MG63 (cell line): ENCODE results near the gene MCM10. TPM values are rescaled to one million over a fixed set of nuclear protein-coding genes. Genes with fewer than 3 reads are reported as not detected.

Experiments
- DNase-seq: peaks from one replicate; pipeline ENCODE4 v3.0.0-alpha.2; 2020
- H3K27me3 ChIP-seq: fragments of 250-450 bp; sonication (Bioruptor Pico); 2 replicates; pipeline ENCODE4 v1.5.1; 2020; ENCODE audit warnings: mild to moderate bottlenecking, moderate library complexity
- H3K36me3 ChIP-seq: fragments of 250-450 bp; sonication (Bioruptor Pico); 2 replicates; pipeline ENCODE4 v1.5.1; 2020; ENCODE audit warnings: mild to moderate bottlenecking, moderate library complexity
- H3K4me3 ChIP-seq: fragments of 250-450 bp; sonication (Bioruptor Pico); 2 replicates; pipeline ENCODE4 v1.5.1; 2020; ENCODE audit warnings: mild to moderate bottlenecking, moderate library complexity
- H3K9me3 ChIP-seq: fragments of 250-450 bp; sonication (Bioruptor Pico); 2 replicates; pipeline ENCODE4 v1.5.1; 2020; ENCODE audit warnings: mild to moderate bottlenecking, moderate library complexity
- total RNA-seq: library from RNA; depleted of rRNA; stranded (reverse); fragments of >200 nt; shearing (Covaris generic); gene quantifications from 2 replicates; pipeline ENCODE4 v1.2.3, GENCODE V29; 2014; ENCODE audit warnings: low replicate concordance; rRNA removed

Gene MCM10
- total RNA-seq, result 16.3 and 27.8 TPM in 2 replicates

DNA sequence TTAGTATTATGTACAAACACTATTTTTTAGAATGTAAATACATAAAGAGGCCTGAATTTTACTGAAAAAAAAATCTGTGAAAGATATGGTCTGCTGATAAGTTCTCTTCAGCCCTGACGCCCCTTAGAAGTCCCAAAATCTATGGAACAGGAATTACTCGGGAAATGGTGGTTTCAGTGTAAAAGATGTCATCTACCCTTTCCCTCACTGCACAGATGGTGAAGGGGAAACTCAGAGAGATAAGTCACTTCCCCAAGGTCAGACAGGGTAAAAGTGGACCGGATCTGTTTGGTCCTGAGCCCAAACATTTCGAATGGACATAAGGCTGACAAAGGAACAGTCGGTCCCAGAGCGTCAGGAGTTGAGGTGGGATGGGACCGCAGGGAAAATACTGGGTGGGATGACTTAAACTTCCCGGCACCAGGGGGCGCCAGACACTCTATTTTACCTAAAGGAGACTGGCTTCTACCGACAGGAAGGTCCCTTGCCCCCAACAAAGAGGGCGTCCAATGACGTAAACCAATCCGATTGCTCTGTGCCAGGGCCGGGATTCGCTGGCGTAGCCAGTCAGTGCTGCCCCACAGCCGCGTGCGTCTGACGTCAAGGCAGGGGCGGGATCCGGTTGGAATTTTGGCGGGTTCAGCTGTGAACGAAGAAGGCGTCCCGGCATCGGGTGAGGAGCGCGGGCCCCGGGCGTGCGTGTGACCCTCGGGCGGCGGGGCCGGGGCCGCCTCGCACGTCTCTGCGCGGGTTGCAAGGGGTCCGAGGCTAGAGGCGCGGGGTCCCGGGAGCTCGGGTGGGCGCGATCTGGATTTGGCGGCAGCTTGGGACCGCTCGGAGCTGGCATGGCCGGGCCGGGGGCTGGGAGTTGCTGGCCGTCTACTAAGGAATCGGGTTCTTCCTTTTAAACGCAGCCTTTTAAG is at the start of gene MCM10:
Gene MCM10 (plus strand): TSS at position 625 of the 923 bp plus-strand sequence. CDS start 2,645 bp downstream, outside the sequence.
- Histone ChIP-seq H3K36me3 (peaks cover 18% of the 10 kb centered on the region), H3K9me3 (no peaks in the 10 kb centered on the region), H3K27me3 (no peaks in the 10 kb centered on the region), H3K4me3 (peak within 1 kb of the TSS; percentile 86)
- DNase-seq, result peak; percentile 99

DNA sequence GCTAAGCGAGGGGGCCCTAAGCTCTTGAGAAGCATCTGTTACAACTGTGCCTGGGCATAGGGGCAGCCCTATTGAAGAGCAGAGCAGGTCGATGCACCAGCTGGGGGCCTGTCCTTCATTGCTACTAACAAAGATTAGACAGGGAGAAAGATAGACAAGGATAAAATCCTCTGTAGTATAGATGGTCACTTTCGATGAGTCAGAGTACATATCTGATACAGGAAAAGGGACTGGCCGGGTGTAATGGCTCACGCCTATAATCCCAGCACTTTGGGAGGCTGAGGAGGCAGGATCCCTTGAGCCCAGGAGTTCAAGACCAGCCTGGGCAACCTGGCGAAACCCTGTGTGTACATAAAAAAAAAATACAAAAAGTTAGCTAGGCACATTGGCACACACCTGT is 47.8 kb upstream of the MCM10 start:
- Histone ChIP-seq H3K4me3 (no peak overlapping the region), H3K9me3 (no peaks in the 10 kb centered on the region), H3K36me3 (no peaks in the 10 kb centered on the region), H3K27me3 (no peaks in the 10 kb centered on the region)
- DNase-seq, result no peak

DNA sequence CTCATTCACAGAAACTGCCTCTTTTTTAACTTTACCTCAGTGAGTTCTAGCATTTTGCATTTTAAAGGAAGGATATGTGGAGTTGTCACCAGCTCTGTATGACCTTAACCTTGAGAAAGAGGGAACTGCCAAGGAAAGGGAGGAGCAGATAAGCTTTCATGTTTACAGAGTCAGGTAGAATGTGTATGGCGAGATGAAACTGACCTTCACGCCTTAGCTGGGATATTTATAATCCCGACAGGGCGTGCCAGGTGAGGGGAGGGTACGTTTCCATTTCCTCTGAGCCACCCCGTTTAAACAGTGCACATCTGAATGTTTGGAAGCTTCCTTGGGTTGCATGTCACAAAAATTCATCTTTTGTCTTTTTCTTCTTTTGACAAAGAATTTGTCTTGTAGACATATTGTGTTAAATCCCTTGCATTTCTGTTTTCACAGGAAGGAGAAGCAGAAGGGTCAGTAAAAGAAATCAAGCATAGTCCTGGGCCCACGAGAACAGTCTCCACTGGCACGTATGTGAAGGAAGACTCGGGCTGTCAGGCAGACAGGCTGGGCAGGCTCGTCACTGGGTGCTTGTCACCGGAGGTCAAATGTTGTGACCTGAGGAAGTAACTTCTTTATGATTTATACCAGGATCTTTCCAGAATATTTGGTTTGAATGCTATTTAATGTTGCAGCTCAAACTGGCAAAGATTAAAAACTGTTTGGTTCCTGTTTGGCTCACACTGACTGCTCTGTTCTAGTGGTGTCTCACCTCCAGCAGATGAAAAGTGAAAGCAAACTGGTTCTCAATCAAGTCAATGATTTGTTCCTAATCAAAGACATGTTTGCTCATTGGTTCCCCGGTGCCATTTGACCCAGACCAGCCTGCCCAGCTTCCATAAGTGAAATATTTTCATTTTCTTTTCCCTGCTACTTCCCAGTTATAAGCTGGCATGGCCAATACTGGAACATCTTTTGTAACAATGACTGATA is 45.2 kb upstream of the MCM10 start:
- Histone ChIP-seq H3K4me3 (no peak overlapping the region), H3K9me3 (no peaks in the 10 kb centered on the region), H3K27me3 (no peaks in the 10 kb centered on the region), H3K36me3 (peaks cover 6% of the 10 kb centered on the region; the same call in 1 of the 2 replicates)
- no peak for DNase-seq

DNA sequence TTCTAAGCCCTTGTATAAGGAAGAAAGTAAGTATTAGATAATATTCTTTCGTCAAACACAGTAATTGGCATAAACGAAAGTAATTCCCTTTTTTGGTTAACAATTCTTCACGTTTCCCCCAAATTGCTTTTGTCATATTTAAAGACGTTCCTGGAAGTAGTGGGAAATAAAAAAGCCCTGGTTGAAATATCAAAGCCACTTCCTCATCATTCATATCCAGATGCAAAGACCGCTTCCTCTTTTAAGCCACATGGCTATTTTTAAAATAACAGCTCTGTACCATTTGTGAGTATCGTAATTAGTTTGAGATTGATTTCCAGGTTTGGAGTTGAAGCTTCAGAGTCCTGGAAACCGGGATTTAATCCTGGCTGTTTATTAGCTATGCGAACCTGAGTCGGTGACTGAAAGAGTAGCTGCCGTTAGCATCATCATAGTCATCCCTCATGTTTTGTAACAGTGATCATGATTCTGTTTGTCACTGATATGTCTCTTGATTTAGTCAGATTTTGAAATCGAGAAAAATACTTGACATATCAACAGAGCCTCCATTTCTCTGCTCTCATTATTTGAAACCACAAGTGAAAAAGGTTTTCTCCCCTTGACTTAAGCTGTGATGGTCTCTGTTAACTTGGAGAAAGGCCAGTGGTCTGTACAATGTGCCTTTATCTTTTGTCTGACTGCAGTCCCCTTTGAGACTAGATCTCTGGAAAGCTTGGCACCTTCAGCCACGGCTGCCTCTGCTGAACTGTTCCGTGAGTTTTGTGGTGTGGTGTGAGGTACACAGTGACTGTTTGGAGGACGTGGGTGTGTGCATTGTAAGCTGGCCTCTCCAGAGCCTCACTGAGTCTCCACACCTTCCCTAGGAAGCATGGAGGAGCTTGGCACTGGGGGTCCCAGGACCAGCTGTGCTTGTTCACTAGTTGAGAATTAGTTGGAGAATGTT is 43.2 kb upstream of the MCM10 start:
- no peaks in the 10 kb centered on the region for H3K9me3 ChIP-seq
- no peak overlapping the region for H3K4me3 ChIP-seq
- peaks cover 8% of the 10 kb centered on the region for H3K36me3 ChIP-seq
- no peaks in the 10 kb centered on the region for H3K27me3 ChIP-seq
- DNase-seq, result no peak

DNA sequence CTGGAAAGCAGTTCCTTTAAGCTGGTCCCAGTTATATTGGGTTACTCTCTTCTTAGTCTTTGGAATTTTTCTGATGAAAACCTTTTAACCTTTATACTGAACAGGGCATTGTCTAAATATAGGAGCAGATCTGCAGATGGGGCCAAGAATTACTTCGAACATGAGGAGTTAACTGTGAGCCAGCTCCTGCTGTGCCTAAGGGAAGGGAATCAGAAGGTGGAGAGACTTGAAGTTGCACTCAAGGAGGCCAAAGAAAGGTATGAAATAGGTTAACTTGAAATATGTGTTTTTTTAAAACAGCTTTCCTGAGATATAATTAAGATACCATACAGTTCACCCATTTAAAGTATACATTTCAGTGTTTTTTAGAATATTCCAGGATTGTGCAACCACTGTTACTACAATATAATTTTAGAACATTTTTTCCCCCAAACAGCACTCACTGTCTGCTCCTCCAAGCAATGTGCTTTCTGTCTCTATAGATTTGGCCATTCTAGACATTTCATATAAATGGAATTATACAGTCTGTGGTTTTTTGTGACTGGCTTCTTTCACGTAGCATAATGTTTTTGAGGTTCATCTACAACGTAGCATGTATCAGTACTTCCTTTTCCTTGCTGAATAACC is 42.5 kb upstream of the MCM10 start:
- Histone ChIP-seq H3K36me3 (peaks cover 12% of the 10 kb centered on the region), H3K27me3 (no peaks in the 10 kb centered on the region), H3K9me3 (no peaks in the 10 kb centered on the region), H3K4me3 (no peak overlapping the region)
- no peak for DNase-seq

DNA sequence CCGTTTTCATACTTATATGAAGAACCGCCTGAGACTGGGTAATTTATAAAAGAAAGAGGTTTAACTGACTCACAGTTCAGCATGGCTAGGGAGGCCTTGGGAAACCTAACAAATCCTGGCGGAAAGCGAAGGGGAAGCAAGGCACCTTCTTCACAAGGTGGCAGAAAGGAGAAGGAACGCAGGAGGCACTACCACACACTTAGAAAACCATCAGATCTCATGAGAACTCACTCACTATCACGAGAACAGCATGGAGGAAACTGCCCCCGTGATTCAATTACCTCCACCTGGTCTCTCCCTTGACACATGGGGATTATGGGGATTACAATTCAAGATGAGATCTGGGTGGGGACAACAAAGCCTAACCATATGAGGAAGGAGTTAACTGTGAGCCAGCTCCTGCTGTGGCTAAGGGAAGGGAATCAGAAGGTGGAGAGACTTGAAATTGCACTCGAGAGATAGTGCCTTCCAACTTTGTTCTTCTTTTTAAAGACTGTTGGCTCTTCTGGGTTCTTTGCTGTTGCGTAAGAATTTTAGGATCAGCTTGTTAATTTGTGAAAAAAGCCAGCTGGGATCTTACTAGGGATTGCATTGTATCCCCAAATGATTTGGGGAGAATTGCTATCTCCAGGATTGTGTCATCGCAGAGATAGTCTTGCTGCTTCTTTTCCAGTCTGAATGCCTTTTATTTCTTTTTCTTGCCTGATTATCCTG is 40.4 kb upstream of the MCM10 start:
- Histone ChIP-seq H3K36me3 (peaks cover 21% of the 10 kb centered on the region), H3K4me3 (no peak overlapping the region), H3K27me3 (no peaks in the 10 kb centered on the region), H3K9me3 (no peaks in the 10 kb centered on the region)
- DNase-seq, result no peak

DNA sequence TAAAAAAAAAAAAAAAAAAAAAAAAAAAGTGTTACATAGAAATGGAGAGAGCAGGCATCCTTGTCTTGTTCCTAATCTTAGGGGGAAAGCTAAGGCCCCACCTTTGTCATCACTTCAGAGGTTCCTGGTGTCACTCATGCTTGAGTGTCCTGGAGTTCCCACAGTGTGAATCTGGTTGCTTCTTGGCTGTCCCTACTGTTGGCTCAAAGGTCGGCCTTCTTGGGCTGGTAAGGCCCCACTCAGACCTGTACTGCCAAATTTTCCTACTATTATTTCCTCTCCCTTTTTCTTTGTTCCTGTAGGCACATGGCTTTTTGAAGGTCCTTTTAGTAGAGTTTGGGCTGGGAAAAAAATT is 39.9 kb upstream of the MCM10 start:
- Histone ChIP-seq H3K9me3 (no peaks in the 10 kb centered on the region), H3K4me3 (no peak overlapping the region), H3K36me3 (peaks cover 21% of the 10 kb centered on the region), H3K27me3 (no peaks in the 10 kb centered on the region)
- no peak for DNase-seq

DNA sequence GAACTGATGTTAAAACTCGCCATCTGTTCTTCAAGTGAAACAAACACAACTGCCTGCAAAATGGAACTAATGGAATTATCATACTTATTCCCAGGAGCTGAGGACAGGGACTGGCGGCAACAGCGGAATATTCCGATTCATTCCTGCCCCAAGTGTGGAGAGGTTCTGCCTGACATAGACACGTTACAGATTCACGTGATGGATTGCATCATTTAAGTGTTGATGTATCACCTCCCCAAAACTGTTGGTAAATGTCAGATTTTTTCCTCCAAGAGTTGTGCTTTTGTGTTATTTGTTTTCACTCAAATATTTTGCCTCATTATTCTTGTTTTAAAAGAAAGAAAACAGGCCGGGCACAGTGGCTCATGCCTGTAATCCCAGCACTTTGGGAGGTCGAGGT is 24.7 kb upstream of the MCM10 start:
- H3K4me3 ChIP-seq, result no peak overlapping the region
- peaks cover 2% of the 10 kb centered on the region for H3K36me3 ChIP-seq
- no peaks in the 10 kb centered on the region for H3K27me3 ChIP-seq
- no peak for DNase-seq
- no peaks in the 10 kb centered on the region for H3K9me3 ChIP-seq

DNA sequence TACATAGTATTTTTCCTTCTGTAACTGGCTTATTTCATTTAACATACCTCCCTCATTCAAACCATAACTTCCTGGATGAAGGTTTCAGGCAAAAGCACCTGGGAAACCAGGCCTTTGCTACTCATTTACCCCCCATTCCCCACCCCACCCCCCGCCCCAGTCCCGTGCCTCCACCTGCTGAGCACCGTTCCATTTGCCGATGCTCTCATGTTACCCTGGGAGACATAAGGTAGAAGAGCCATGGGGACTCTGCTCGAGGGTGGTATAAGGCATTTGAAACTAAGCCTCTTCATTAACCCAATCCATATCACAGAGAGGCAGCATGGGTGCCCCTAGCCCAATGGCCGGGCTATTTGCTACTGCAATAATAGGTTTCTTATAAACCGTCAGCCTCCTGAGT is 22.2 kb upstream of the MCM10 start:
- peaks cover 2% of the 10 kb centered on the region for H3K36me3 ChIP-seq
- no peak for DNase-seq
- peaks cover 4% of the 10 kb centered on the region for H3K9me3 ChIP-seq
- no peak overlapping the region for H3K4me3 ChIP-seq
- H3K27me3 ChIP-seq, result no peaks in the 10 kb centered on the region

DNA sequence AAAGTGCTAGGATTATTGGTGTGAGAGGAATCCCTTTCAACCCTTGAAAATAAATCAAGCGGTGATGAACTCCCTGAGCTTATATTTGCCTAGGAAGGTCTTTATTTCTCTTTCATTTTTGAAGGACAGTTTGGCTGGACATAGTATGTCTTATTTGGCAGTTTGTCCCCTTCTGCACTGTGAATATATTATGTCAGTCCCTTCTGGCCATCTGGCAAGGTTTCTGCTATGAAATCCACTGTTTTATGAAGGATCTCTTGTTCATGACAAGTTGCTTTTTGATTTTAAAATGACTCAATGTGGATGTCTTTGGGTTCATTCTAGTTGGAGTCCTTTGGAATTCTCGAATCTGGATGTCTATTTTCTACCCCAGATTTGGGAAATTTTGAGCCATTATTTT is 21.7 kb upstream of the MCM10 start:
- DNase-seq, result no peak
- H3K36me3 ChIP-seq, result peaks cover 2% of the 10 kb centered on the region

DNA sequence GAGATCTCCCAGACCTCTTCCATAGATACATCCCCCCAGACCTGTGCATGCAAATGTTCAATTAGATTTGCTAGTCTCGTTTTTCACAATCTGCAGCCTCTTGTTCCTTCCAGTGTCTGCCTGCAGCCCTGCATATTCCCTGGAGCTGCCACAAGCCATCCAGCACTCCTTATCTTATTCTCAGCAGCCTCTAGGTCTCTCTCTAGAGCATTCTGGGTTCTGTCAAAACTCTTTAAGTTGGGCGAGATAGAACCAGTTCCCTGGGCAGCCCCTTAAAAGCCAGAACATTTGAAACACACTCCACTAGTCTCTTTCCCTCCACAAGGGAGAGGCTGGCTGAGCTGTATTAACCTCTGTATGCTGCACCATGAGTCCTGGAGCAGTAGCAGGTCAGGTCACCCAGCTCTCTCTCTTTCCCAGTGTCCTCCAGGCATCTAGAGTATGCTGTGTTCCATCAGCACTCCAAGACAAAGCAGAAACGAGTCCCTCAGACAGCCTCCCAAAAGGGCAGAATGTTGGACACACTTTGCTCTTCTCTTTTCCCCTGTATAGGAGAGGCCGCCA is 20.6 kb upstream of the MCM10 start:
- H3K36me3 ChIP-seq, result no peaks in the 10 kb centered on the region; the same call in 1 of the 2 replicates
- peaks cover 11% of the 10 kb centered on the region for H3K9me3 ChIP-seq
- DNase-seq, result no peak
- no peak overlapping the region for H3K4me3 ChIP-seq
- no peaks in the 10 kb centered on the region for H3K27me3 ChIP-seq

More for the DNA sequence above, 21.7 kb upstream of the MCM10 start:
- Histone ChIP-seq H3K9me3 (peaks cover 7% of the 10 kb centered on the region), H3K4me3 (no peak overlapping the region), H3K27me3 (no peaks in the 10 kb centered on the region)

DNA sequence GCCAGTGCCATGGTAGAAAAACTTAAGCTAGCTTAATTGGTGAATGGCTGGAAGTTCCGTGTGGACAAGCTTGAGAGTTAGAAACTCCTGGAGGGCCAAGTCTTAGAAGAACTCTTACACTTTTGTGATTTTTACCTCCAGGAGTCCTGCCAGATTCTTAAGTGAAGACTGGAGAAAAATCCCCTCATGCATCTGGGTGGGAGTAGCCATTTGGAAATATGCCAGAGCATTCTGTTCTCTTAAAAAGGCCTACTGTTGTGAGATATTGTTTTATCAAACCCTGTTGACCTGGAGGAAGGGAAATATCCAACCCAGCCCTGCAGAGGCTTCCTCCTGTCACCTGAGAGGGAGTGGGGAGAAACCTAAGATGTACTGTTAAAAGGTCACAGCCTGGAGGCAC is 17.6 kb upstream of the MCM10 start:
- H3K36me3 ChIP-seq, result no peaks in the 10 kb centered on the region
- H3K27me3 ChIP-seq, result no peaks in the 10 kb centered on the region
- DNase-seq, result no peak
- H3K4me3 ChIP-seq, result no peak overlapping the region
- peaks cover 11% of the 10 kb centered on the region for H3K9me3 ChIP-seq

DNA sequence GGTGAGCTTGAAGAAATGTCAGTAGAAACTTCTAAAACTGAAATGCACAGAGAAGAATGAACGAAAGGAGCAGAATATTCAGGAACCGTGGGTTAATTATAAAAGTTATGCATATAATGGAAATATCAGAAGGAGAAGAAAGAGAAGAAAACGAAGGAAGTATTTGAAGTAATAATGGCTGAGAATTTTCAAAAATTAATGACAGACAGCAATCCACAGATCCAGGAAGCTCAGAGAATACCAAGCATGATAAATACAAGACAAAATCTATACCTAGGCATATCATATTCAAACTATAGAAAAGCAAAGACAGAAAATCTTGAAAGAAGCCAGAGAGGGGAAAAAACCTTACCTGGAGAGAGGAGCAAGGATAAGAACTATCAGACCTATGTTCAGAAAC is 16.5 kb upstream of the MCM10 start:
- DNase-seq, result no peak
- no peaks in the 10 kb centered on the region for H3K36me3 ChIP-seq

DNA sequence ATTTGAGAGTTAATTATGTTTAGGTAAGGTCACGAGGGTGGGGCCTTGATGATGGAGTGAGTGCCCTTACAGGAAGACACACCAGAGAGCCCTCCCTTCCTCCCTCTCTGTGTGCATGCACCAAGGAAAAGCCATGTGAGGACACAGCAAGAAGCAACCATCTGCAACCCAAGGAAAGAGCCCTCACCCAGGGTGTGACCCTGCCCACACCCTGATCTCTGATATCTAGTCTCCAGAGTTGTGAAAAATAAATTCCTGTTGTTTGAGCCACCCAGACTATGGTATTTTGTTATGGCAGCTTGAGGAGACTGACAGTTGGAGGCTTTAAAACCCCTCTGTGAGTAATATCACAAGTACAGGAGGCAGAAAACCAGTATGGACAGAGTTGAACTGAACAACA is 15.0 kb upstream of the MCM10 start:
- Histone ChIP-seq H3K9me3 (peaks cover 11% of the 10 kb centered on the region), H3K27me3 (no peaks in the 10 kb centered on the region), H3K4me3 (no peak overlapping the region), H3K36me3 (no peaks in the 10 kb centered on the region)
- DNase-seq, result no peak

More for the DNA sequence above, 16.5 kb upstream of the MCM10 start:
- peaks cover 11% of the 10 kb centered on the region for H3K9me3 ChIP-seq
- H3K4me3 ChIP-seq, result no peak overlapping the region
- H3K27me3 ChIP-seq, result no peaks in the 10 kb centered on the region

DNA sequence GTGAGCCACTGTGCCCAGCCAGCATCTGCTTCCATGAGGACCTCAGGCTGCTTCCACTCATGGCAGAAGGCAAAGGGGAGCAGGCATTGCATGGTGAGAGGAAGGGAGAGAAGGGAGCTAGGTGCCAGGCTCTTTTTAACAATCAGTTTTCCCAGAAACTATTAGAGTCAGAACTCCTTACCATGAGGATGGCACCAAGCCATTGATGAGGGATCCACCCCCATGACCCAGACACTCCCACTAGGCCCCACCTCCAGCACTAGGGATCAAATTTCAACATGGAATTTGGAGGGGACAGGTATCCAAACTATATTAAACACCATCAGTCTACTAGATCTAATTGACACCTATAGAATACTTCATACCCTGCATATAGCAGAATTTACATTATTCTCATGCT is 14.2 kb upstream of the MCM10 start:
- Histone ChIP-seq H3K9me3 (peaks cover 11% of the 10 kb centered on the region), H3K36me3 (no peaks in the 10 kb centered on the region), H3K27me3 (no peaks in the 10 kb centered on the region), H3K4me3 (no peak overlapping the region)
- no peak for DNase-seq
